ENCODE data around the gene SCARB1. TPM values are rescaled to one million over a fixed set of nuclear protein-coding genes. Genes with fewer than 3 reads are reported as not detected.

Gene SCARB1
- total RNA-seq, 1 experiment from 2014 or later = 106 TPM

- Histone ChIP-seq H3K36me3 (ENCODE audit: control insufficient read depth, insufficient read depth, low read length) (peaks cover 4% of the 10 kb centered on the region; the same call in 1 of the 2 replicates), H3K4me3 (ENCODE audit: low read depth, low read length) (no peak overlapping the region), H3K4me1 (no peaks in the 10 kb centered on the region), H3K9me3 (no peaks in the 10 kb centered on the region), H3K27me3 (replicated peaks; ENCODE audit: control insufficient read depth, insufficient read depth, low read length) (no peaks in the 10 kb centered on the region)
- Mint-ChIP-seq H3K27ac (ENCODE audit: unreplicated experiment) (no peak overlapping the region), H3K27me3 (ENCODE audit: insufficient read depth, unreplicated experiment) (no peaks in the 10 kb centered on the region), H3K4me3 (ENCODE audit: unreplicated experiment) (no peak overlapping the region), H3K9me3 (ENCODE audit: unreplicated experiment) (no peaks in the 10 kb centered on the region), H3K4me1 (ENCODE audit: low read depth, unreplicated experiment) (no peaks in the 10 kb centered on the region), H3K36me3 (ENCODE audit: insufficient read depth, unreplicated experiment) (peaks cover 57% of the 10 kb centered on the region)
- no peak for DNase-seq
- no TSS peak for BruUV-seq (replicated peaks)
- CTCF ChIA-PET = no interaction called here
- intact Hi-C loops (cut with micrococcal nuclease; ENCODE audit: unreplicated experiment) = no loop called here
- POLR2A ChIA-PET = no interaction called here
- TF ChIP-seq CTCF (IDR thresholded peaks at IDR 0.05; ENCODE audit: insufficient read depth in 1 of 2, low read depth in 1 of 2, low read length in 1 of 2, severe bottlenecking in 1 of 2, unreplicated experiment in 1 of 2) = no peak
These were observed 53.8 kb downstream of the SCARB1 start for GRCh38 chr12:124809878-124810277.

- intact Hi-C loops (cut with micrococcal nuclease; ENCODE audit: unreplicated experiment) = no loop called here
- no peak overlapping the region for H3K4me3 ChIP-seq (ENCODE audit: low read depth, low read length)
- H3K27ac Mint-ChIP-seq (ENCODE audit: unreplicated experiment) = no peak overlapping the region
- H3K4me3 Mint-ChIP-seq (ENCODE audit: unreplicated experiment) = no peak overlapping the region
- BruUV-seq (replicated peaks) = no TSS peak
- DNase-seq = no peak
- H3K4me1 Mint-ChIP-seq (ENCODE audit: low read depth, unreplicated experiment) = no peaks in the 10 kb centered on the region
- no peaks in the 10 kb centered on the region for H3K9me3 ChIP-seq
- no peak for TF ChIP-seq CTCF (IDR thresholded peaks at IDR 0.05; ENCODE audit: insufficient read depth in 1 of 2, low read depth in 1 of 2, low read length in 1 of 2, severe bottlenecking in 1 of 2, unreplicated experiment in 1 of 2)
- POLR2A ChIA-PET = no interaction called here
- H3K9me3 Mint-ChIP-seq (ENCODE audit: unreplicated experiment) = no peaks in the 10 kb centered on the region
- H3K27me3 ChIP-seq (replicated peaks; ENCODE audit: control insufficient read depth, insufficient read depth, low read length) = no peaks in the 10 kb centered on the region
- peaks cover 56% of the 10 kb centered on the region for H3K36me3 Mint-ChIP-seq (ENCODE audit: insufficient read depth, unreplicated experiment)
- H3K36me3 ChIP-seq (ENCODE audit: control insufficient read depth, insufficient read depth, low read length) = peaks cover 4% of the 10 kb centered on the region; the same call in 1 of the 2 replicates
- CTCF ChIA-PET = no interaction called here
- H3K4me1 ChIP-seq = 0 out of 2 replicates have a peak, but pooled peaks cover under 1% of the 10 kb centered on the region
- no peaks in the 10 kb centered on the region for H3K27me3 Mint-ChIP-seq (ENCODE audit: insufficient read depth, unreplicated experiment)
These were observed 54.3 kb downstream of the SCARB1 start for GRCh38 chr12:124809391-124809790.

- Mint-ChIP-seq H3K27ac (ENCODE audit: unreplicated experiment) (no peak overlapping the region), H3K4me3 (ENCODE audit: unreplicated experiment) (no peak overlapping the region), H3K4me1 (ENCODE audit: low read depth, unreplicated experiment) (no peaks in the 10 kb centered on the region), H3K27me3 (ENCODE audit: insufficient read depth, unreplicated experiment) (no peaks in the 10 kb centered on the region), H3K36me3 (ENCODE audit: insufficient read depth, unreplicated experiment) (peaks cover 55% of the 10 kb centered on the region), H3K9me3 (ENCODE audit: unreplicated experiment) (no peaks in the 10 kb centered on the region)
- H3K4me1 ChIP-seq = peaks cover 6% of the 10 kb centered on the region; the same call in 1 of the 2 replicates
- no peaks in the 10 kb centered on the region for H3K27me3 ChIP-seq (replicated peaks; ENCODE audit: control insufficient read depth, insufficient read depth, low read length)
- H3K4me3 ChIP-seq (ENCODE audit: low read depth, low read length) = no peak overlapping the region
- TF ChIP-seq CTCF (IDR thresholded peaks at IDR 0.05; ENCODE audit: insufficient read depth in 1 of 2, low read depth in 1 of 2, low read length in 1 of 2, severe bottlenecking in 1 of 2, unreplicated experiment in 1 of 2) = no peak
- no peak for DNase-seq
- CTCF ChIA-PET = no interaction called here
- no peaks in the 10 kb centered on the region for H3K36me3 ChIP-seq (ENCODE audit: control insufficient read depth, insufficient read depth, low read length)
- POLR2A ChIA-PET = no interaction called here
- H3K9me3 ChIP-seq = no peaks in the 10 kb centered on the region
- intact Hi-C loops (cut with micrococcal nuclease; ENCODE audit: unreplicated experiment) = no loop called here
- no TSS peak for BruUV-seq (replicated peaks)
These were observed 55.4 kb downstream of the SCARB1 start for GRCh38 chr12:124808272-124808671.
